HG03354 (cell line): ENCODE data around the gene CEP104.
A peak's percentile ranks its signal among the peaks of the same experiment; 100 is the strongest.

Experiments
- ATAC-seq: cut with Tn5 transposase; IDR thresholded peaks from one replicate; pipeline ENCODE4 v1.9.1; 2021; ENCODE audit warnings: mild to moderate bottlenecking; ENCODE audit not compliant: unreplicated experiment, poor library complexity, severe bottlenecking

CEP104 gene

GRCh38 chr1:3856923-3857790 is at the start of gene CEP104, which contains the start of gene DFFB:
TSS of gene CEP104 (minus strand) at chr1:3857211. CDS start at chr1:3852407, 4,804 bp downstream.
TSS of gene DFFB (plus strand) at chr1:3857476. CDS start at chr1:3857604, 128 bp downstream.
- peak; percentile 96 for ATAC-seq

GRCh38 chr1:3906672-3907020 is 49.6 kb upstream of the CEP104 start:
- no peak for ATAC-seq

GRCh38 chr1:3905953-3906671 is 49.1 kb upstream of the CEP104 start:
- no peak for ATAC-seq

GRCh38 chr1:3905266-3905952 is 48.4 kb upstream of the CEP104 start:
- no peak for ATAC-seq

- no peak for ATAC-seq
These were observed 47.8 kb upstream of the CEP104 start for GRCh38 chr1:3904843-3905185.

GRCh38 chr1:3904006-3904842 is 47.2 kb upstream of the CEP104 start:
- ATAC-seq = no peak

- no peak for ATAC-seq
These were observed 46.4 kb upstream of the CEP104 start for GRCh38 chr1:3903141-3904005.

- ATAC-seq = no peak
These were observed 45.6 kb upstream of the CEP104 start for GRCh38 chr1:3902571-3903091.

- ATAC-seq = no peak
These were observed 45.1 kb upstream of the CEP104 start for GRCh38 chr1:3902111-3902511.

GRCh38 chr1:3900969-3901529 is 44.0 kb upstream of the CEP104 start:
- ATAC-seq = peak; percentile 64

- peak; percentile 80 for ATAC-seq
These were observed 43.3 kb upstream of the CEP104 start, which contains the start of gene C1orf174 for GRCh38 chr1:3900150-3900968. TSS of gene C1orf174 (minus strand) at chr1:3900272. CDS start at chr1:3900186, 86 bp downstream.

GRCh38 chr1:3899754-3900149 is 42.7 kb upstream of the CEP104 start:
- ATAC-seq = peak; percentile 0

GRCh38 chr1:3898994-3899753 is 42.2 kb upstream of the CEP104 start:
- ATAC-seq = no peak

GRCh38 chr1:3898475-3898735 is 41.4 kb upstream of the CEP104 start:
- no peak for ATAC-seq

- ATAC-seq = no peak
These were observed 39.5 kb upstream of the CEP104 start for GRCh38 chr1:3896396-3897000.

- ATAC-seq = no peak
These were observed 38.9 kb upstream of the CEP104 start for GRCh38 chr1:3895951-3896325.
